HG02759 (cell line): Measurements from ENCODE around the gene TTC7B.

ENCODE experiments used
- ATAC-seq: cut with Tn5 transposase; IDR thresholded peaks from one replicate; pipeline ENCODE4 v1.9.1; 2021; ENCODE audit warnings: mild to moderate bottlenecking, moderate library complexity; ENCODE audit not compliant: unreplicated experiment

TTC7B gene

DNA sequence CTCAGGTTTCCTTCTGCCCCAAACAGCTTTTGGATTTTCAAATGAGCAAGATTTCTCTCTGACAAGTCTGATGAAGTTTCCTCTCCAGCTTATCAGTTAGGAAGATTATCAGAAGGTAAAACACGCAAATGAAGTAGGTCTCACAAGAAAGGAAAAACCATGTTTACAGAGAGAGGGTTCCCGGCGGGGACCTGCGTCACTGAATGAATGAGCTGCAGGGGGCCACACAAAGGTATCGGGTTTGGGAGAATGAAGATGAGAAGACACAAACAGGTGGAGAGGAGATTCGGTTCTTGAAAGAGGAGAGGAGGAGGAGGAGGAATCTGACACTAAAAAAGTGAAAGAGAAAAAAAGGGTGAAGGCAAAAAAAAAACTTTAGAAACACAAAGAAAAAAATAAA, 210.8 kb downstream of the TTC7B start:
- no peak for ATAC-seq

DNA sequence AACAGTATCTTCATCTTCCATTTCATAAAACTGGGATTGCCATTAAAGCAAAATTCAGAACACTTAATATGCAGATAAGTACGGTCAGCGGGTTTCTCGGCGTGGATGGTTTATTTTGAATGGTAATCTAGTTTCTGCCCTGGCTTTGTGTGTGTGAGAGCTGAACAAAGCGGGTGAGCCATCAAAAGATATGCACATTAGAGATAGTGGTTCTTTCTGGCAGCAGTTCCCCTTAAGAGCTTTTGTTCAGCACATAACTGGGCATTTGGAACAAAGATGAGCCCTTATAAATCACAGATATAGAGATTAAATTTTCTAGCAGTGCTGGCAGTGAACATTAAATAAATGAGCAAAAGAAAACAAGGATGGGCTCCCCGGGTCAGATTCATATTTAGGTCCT, 211.9 kb downstream of the TTC7B start:
- no peak for ATAC-seq

DNA sequence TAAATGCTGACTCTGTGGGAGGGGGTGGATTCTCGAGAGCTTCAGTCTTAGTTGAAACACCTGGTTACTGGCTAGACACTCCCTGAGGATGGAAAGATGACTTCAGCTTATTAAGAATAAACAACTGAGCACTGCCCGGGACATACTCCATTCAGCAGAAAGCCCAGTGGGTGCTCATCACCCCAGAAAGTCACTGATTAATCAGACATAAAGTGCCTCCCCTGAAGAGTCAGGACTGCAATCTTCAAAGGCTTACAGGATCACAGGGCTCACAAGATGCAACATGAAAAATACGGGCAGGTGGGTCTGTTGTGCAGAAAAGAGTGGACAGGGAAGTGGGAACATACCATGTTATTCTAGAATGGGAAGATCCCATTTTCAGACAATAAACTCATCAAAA, 212.4 kb downstream of the TTC7B start:
- no peak for ATAC-seq

DNA sequence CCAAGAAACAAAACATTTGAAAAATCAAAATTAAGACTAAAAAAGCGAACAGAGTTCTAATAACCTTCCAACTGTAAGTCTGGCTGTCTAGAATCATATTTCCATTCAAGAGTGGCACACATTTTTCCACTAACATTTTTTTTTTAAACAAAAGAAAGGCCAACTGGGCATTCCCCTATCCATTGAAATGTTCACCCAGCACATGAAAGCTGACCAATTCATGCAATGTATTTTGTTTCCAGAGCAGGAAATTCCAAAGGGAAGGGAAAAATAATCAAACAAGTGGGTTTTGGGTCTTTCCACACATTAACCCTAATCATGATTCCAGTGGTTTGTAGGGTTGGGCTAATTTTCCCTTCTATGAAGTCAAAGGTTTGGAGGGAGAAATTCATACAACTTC, 212.9 kb downstream of the TTC7B start:
- ATAC-seq = no peak

DNA sequence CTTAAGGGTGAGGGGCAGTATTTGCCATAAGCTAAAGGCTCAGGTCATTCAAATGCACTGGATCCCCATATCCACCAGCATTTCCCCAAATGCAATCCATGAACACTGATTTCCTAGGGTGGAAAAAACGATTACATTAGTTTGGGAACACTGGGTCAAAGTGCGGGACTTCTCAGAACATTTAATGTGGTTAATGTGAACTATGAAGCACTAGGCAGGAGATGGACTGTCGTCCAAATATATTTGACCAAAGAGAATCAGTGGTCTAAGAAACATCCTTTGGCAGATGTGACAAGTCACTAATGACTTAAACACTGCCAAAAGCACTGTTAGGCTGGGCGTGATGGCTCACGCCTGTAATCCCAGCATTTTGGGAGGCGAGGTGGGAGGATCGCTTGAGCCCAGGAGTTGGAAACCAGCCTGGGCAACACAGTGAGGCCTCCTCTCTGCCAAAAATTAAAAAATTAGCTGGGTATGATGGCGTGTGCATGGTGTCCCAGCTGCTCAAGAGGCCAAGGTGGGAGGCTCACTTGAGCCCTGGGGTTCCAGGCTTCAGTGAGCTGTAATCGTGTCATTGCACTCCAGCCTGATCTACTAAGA, 214.0 kb downstream of the TTC7B start:
- ATAC-seq = no peak

DNA sequence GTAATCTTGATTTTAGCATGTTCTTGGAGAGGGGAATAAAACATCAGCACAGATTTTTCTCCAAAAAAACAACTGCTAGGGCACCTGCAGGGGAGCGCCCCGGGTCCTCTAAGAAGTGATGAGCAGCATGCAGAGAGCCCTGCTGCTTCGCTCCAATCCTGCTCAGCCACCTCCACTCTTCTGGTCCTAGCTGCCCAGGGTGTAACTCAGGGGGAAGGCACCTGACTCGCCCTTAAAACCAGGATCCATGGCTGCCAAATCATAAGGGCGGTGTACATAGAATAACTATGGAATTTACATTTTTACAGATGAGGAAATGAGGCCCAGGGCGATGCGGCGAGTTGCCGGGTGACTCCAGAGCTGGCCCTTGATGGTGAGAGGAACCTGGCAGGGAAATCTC, 214.7 kb downstream of the TTC7B start:
- ATAC-seq = no peak

DNA sequence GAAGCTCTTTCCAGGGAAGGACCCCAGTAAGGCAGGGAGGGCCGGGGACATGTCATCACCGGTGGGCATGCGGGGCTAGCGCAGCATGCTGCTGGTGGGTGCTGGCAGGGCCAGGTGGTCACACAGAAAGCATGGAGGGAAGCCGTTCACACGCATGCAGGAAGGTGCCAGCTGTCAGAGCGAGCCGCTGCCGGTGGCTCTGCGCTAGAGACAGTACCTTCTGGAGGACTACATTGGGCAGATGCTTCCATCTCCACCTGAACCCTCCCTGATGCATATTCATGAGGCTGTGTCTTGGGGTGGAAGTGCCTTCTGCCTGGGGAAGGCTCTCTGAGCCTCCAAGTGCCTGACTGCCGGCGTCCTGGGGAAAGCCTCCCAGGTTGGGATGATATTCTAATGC, 215.6 kb downstream of the TTC7B start:
- no peak for ATAC-seq

DNA sequence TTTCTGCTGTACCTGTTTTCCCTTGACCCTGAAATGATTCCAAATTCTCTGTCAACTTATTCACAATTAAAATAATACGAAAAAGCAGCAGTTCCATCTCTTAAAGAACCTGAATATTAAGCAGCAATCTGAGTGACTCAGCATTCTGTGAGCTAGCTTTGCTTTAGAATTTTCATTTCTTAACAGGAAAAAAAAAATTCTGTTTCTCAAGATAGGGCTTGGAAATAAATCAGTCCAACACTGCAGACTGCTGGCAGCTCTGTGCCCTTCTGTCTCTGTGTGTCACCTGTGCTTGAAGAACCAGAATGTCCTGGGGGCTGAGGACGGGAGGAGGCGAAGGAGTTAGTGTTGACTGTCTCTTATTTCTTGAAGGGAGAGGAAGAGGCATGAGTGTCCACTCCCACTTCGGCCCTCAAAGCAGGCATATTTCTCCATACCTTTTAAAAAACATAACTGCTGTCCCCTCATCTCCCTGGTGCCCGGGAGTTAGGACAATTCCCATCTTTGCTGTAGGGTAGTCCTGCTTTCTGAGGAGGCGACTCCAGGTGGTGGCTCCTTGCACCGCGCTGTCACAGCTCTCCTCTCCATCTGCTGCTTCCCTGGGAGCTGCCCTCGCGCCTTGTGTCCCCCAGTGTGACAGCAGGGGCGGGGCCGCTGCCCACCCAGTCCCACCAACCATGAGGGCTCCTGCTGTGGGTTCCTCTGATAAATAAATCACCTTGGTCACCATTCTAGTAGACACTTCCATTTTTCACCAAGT, 216.3 kb downstream of the TTC7B start:
- no peak for ATAC-seq

DNA sequence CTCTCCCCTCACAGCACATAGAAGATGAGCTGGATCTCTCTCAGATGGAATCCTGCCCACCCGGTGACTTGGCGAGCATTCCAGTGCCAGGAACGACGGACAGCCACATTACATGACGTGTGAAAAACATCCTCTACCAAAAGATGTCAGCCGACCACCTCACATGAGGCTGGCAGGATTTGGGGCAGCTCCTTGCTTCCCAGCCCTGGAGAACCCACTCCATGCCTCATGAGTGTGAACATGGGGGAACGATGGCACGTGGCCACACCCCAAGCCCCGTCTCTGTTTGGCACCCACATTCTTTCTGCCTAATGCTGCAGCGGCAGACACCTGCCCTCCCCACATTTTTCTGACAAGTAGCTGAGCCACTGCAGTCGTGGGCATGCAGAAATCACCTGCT, 216.9 kb downstream of the TTC7B start:
- ATAC-seq = no peak

DNA sequence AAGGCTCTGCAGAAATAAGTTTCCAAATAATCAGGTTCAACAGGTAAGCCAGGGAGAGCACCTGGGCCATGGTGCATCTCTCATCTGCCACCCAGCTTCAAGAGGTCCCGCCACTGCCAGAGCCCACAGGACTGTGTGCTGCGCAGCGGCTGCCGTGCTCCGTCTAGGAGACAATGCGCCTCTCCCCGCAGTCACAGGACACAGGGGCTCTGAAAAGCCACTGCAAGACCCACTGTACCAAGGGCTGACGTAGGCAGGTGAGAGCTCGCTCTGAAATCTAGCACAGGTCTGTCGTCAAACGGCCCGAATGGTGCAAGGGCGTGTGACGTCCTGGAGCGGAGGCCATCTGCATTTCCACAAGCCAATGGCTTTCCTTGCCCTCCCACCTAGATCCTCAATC, 218.3 kb downstream of the TTC7B start:
- no peak for ATAC-seq

DNA sequence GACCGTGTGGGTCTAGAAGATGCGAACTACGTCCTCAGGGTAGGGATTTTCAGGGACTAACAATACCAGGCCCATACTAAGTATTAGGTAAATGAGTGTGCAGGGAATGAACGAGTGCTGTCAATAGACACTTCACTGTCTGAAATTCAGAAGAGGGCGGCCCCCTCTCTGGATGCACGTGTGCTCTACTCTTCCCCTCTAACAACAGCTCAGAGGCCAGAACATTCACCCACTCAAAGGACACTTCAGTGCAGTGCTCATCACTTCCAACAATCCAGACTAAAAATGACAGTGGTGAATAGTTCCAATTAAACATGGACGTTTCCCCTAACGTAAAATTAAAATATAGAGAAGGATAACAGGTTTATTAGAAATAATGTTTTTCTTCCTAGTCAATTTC, 219.5 kb downstream of the TTC7B start:
- ATAC-seq = no peak

DNA sequence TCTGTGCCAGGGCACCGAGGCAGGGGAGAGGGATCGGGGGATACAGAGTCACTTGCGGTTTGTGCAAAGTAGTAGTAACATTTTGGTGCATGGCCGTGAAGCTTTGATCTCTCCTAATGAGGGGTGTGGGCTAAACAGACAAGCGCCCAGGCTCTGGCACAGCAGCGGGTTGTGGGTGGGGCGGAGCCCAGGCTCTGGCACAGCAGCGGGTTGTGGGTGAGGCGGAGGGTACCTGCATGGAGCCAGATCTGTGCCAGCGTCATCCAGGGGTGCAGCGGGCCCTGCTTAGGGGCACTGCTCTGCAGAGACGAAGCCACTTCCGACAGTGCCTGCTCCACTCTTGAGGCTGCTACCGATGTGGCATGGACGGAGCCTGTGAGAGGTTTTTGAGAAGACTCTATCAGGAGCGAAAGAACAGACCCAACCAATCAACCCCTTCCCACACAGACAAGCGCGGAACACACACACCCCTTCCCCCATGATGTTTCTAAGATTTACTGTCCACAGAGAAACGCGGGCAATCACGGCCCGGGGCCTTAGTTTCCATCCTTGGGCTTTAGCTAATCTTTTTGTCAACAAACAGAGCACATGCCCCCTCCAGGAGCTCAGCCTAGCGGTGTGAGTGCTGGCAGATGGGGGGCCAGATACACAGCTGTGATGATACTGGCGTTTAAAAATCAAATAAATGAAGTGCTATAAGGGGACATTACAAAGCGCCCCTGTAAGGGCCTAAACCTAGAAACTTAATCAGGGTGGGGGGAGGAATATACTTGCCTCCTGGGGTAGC, 222.8 kb downstream of the TTC7B start:
- ATAC-seq = no peak

DNA sequence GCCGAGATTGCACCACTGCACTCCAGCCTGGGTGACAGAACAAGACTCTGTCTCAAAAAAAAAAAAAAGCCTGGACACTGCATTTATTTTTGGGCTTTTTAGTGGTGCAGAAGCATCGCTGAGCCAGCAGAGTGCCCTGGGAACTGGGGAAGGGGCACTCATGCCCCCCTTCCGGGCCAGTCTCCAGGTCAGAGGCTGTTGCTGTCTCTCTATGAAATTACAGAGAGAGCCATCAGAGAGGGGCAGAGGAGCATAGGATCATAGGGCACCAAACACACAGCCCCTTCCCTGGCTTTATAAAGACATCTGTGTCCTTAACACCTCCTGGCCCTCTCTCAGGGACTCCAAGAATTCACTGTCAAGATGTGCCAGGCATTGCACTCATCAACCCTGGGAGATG, 223.6 kb downstream of the TTC7B start:
- no peak for ATAC-seq

DNA sequence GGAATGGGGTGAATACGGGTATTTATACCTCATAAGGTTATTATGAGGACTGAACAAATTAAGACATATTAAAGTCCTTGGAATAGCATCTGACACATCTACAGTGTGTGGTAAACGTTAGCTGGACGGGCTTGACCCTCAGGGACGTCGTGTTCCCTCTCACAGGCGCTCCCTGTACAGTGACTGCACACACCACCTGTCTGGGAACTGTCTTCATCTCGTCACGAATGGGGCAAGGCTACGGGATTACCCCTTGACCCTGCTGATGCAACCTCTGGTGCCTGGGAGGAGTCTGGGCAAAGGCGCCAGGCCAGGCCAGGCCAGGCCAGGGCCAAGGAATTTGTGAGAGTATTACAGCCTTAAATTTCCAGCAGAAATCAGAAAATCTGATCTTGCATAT, 228.3 kb downstream of the TTC7B start:
- no peak for ATAC-seq

DNA sequence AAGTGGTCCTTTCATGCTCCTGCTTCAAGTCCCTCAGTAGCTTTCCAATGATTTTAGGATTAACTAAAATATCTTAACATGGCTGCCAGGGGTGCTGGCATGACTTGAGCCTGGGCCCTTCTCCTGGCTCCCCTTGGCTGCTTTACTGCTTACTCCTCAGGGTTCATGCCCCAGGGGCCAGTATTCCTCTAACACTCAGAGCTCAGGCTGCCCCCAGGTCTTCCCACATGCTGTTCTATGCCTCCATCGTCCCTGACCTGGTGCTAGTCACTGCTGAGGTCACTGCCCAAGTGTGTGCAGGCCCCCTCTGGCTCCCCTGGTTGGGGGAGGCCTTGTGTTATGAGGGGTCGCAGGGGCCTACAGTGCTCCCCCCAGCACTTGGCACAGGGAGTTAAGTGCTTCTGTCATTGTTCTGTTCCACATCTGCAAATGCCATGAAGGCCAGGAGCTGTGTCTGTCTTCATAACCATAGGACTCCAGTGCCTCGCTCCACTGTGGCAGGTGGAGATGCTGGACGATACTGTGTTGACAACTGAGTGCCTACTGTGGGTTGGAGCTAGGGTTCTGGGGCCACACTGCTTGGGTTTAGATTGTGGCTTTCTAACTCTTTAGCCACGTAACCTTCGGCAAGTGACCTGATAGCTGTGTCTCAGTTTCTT, 228.8 kb downstream of the TTC7B start:
- no peak for ATAC-seq

DNA sequence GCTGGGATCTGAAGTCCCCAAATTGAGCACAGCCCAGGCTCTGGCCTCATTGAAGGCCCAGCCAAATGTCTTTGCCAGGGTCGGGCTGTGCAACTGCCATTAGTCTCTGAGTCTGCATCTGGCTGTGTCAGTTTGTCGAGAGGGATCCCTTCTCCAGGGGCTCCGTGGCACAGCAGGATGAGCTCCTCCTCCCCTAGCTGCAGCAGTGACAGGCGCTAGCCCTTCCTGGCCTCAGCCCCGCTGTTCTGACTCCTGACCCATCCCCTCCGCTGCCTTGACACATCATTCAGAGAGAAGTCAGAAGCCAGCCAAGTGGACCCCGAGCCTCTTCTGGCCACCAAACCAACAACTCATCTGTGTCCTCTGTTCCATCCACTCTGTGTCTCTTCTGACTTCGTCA, 231.1 kb downstream of the TTC7B start:
- ATAC-seq = no peak

DNA sequence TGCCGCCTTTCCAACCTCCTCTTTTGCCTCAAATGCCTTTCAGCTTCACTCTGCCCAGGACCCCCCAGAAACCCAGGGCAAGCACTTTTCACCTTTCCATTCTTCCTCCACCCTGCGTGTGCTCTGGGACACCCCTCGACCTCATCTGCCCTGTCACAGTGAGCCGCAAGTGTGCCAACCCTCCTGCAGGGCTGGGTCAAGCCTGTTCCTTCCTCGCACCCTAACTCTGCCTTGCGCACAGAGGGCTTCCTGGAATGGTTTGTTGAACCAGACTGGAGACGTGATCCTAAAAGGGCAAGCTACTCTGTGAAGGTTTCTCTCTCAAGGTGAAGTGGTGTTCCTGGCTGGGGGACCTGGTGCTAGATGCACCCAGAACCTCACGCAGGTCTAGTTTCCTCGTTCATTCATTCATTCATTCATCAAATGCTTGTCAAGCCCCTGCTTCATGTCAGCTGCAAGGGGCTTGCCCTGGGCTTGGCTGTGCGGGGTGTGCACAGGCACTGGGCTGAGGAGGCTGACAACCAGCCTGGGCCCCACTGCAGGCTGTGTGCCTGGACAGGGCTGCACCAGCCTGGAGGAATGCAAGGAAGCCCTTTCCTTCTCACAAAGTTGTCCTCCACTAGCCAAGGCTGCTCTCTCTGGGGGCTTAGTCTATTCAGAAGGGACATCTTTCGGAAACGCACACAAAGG, 232.2 kb downstream of the TTC7B start:
- no peak for ATAC-seq

DNA sequence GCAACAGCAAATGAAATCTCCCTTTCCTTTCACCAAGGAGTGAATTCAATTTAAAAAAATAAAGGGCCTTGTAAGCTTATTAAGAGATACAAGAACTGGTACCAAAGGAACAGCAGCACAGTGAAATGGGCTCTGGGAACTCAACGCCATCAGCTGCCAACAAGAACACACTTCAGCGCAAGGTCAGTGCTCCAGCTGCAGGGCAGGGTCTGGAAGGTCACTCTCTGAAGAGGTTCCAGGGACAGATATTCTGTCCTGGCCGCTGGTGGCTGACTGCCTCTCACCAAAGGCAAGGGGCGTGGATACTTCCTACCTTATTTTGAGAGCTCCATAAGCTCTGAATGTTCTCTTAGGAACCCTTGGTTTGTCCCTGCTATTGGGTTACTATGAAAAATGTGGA, 232.8 kb downstream of the TTC7B start:
- no peak for ATAC-seq

DNA sequence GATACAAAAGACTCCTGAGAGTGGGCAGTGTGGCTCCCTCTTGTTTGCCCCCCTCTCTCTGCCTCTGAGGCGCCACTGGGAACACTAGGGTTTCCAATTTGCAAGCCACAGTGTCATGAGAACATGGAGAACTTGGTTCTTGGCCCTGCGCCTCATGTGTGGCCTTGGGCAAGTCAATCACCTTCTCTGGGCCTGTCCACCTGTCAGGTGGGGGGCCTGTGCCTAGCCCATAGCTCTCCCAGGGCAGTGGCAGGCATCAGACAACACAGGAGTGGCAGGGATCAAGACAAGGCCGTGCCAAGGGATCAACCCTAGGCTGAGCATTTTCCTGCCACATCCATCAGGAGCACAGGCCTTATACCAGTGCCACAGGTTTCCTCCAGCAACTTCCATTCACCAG, 234.1 kb downstream of the TTC7B start:
- ATAC-seq = no peak

DNA sequence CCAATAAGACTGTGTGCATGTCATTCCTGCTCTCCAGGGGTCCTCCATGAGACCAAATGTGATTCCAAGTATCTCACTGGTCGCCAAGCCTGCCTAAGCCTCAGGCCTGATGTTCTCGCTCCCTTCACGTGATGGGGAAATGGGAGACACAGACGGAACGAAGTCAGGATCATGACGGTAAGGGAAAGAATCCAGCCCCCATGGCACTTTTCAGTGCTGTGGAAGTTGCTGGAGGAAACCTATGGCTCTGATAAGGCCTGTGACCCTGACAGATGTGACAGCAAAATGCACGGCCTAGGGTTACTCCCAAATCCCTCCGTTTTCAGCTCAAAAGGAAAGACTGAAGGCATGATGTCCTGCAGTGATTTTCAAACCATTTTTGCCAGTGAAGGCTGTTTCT, 234.5 kb downstream of the TTC7B start:
- no peak for ATAC-seq
